ENCODE measurements around the gene PRKCH. TPM values are rescaled to one million over a fixed set of nuclear protein-coding genes. Genes with fewer than 3 reads are reported as not detected.

The PRKCH gene
- total RNA-seq, 1 donor, result 3.3 TPM

- Histone ChIP-seq H3K27me3 (ENCODE audit: insufficient read depth, low read length) (no peaks in the 10 kb centered on the region), H3K4me1 (ENCODE audit: insufficient read depth, low read length) (peaks cover 54% of the 10 kb centered on the region), H3K9me3 (ENCODE audit: low read depth, low read length) (no peaks in the 10 kb centered on the region), H3K4me2 (ENCODE audit: insufficient read depth, low read length) (peak overlapping the region; percentile 90), H3K36me3 (ENCODE audit: insufficient read depth, low read length) (no peaks in the 10 kb centered on the region), H3K79me2 (ENCODE audit: insufficient read depth, low read length) (peaks cover 30% of the 10 kb centered on the region), H3K27ac (ENCODE audit: low read depth, low read length) (peak overlapping the region; percentile 94), H3K4me3 (ENCODE audit: insufficient read depth, low read length) (peak overlapping the region; percentile 52), H4K20me1 (ENCODE audit: insufficient read depth, low read length) (no peaks in the 10 kb centered on the region), H2AFZ (ENCODE audit: low read length) (peak overlapping the region; percentile 49)
- TF ChIP-seq CTCF (IDR thresholded peaks at IDR 0.05; ENCODE audit: extremely low read depth, low read depth, low read length), result peak; percentile 51
- peak; percentile 81 for DNase-seq (ENCODE audit: insufficient read length, low spot score, missing footprints)
Observed at GRCh38 chr14:61470261-61470960, 149.0 kb downstream of the PRKCH start.

DNA sequence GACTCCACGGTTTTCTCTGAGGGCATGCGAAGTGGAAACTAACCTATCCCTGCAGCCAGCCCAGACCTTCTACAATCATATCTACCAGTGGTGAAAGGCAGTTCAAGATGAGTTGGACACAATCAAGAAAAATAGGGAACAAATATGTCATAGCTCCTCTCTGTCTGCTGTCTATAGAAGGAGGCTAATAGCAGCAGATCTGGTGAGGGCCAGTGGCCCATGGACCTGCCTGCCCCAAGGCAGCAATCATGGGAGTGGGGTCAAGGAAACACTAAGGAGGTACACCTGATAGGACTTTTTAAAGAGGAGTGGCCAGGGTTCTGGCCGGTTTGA, 149.5 kb downstream of the PRKCH start:
- Histone ChIP-seq H3K4me3 (ENCODE audit: insufficient read depth, low read length) (peak overlapping the region; percentile 70), H3K4me1 (ENCODE audit: insufficient read depth, low read length) (peaks cover 56% of the 10 kb centered on the region), H3K27ac (ENCODE audit: low read depth, low read length) (peak overlapping the region; percentile 94), H2AFZ (ENCODE audit: low read length) (no peak overlapping the region), H3K27me3 (ENCODE audit: insufficient read depth, low read length) (no peaks in the 10 kb centered on the region), H3K9me3 (ENCODE audit: low read depth, low read length) (no peaks in the 10 kb centered on the region), H4K20me1 (ENCODE audit: insufficient read depth, low read length) (no peaks in the 10 kb centered on the region), H3K36me3 (ENCODE audit: insufficient read depth, low read length) (no peaks in the 10 kb centered on the region), H3K79me2 (ENCODE audit: insufficient read depth, low read length) (peaks cover 31% of the 10 kb centered on the region), H3K4me2 (ENCODE audit: insufficient read depth, low read length) (peak overlapping the region; percentile 90)
- TF ChIP-seq CTCF (IDR thresholded peaks at IDR 0.05; ENCODE audit: extremely low read depth, low read depth, low read length), result no peak
- no peak for DNase-seq (ENCODE audit: insufficient read length, low spot score, missing footprints)

GRCh38 chr14:61471297-61472005, 150.1 kb downstream of the PRKCH start:
- Histone ChIP-seq H3K9me3 (ENCODE audit: low read depth, low read length) (no peaks in the 10 kb centered on the region), H3K36me3 (ENCODE audit: insufficient read depth, low read length) (no peaks in the 10 kb centered on the region), H3K27ac (ENCODE audit: low read depth, low read length) (peak overlapping the region; percentile 94), H3K4me1 (ENCODE audit: insufficient read depth, low read length) (peaks cover 56% of the 10 kb centered on the region), H3K27me3 (ENCODE audit: insufficient read depth, low read length) (no peaks in the 10 kb centered on the region), H3K4me2 (ENCODE audit: insufficient read depth, low read length) (peak overlapping the region; percentile 90), H3K79me2 (ENCODE audit: insufficient read depth, low read length) (peaks cover 36% of the 10 kb centered on the region), H2AFZ (ENCODE audit: low read length) (no peak overlapping the region), H3K4me3 (ENCODE audit: insufficient read depth, low read length) (peak overlapping the region; percentile 70), H4K20me1 (ENCODE audit: insufficient read depth, low read length) (no peaks in the 10 kb centered on the region)
- no peak for DNase-seq (ENCODE audit: insufficient read length, low spot score, missing footprints)
- TF ChIP-seq CTCF (IDR thresholded peaks at IDR 0.05; ENCODE audit: extremely low read depth, low read depth, low read length), result no peak

DNA sequence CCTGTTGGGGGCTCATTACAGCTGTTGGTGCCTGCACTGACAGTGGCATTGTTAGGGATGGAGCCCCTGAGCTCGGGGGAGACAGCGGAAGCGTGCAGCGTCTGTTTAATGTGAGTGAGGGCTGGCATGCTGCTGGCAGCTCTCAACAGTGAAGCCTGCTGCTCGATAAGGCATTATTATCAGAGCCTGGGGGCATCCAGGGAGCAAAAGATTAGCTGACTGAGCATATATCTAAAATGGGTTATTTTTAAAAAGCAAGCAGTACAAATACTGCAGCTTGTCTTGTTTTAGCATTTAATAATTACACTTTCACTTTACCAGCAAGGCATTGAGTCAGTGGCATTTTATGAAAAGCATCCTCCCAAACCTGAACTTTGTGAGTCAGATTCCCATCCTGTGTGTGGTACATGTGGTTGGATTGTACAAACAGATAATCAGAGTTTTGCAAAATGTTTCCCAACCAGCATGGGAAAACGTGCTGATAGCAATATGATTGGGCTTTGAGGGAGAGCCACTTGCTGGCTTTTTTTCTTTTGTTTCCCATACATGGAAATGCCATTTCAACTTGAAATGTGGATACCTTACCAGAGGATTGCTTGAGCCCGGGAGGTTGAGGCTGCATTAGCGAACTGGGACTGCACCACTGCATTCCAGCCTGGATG, 150.8 kb downstream of the PRKCH start:
- peaks cover 57% of the 10 kb centered on the region for H3K4me1 ChIP-seq (ENCODE audit: insufficient read depth, low read length)
- no peak for TF ChIP-seq CTCF (IDR thresholded peaks at IDR 0.05; ENCODE audit: extremely low read depth, low read depth, low read length)

More for the DNA sequence above, 150.8 kb downstream of the PRKCH start:
- H3K27me3 ChIP-seq (ENCODE audit: insufficient read depth, low read length), result no peaks in the 10 kb centered on the region
- no peaks in the 10 kb centered on the region for H3K36me3 ChIP-seq (ENCODE audit: insufficient read depth, low read length)
- H3K4me2 ChIP-seq (ENCODE audit: insufficient read depth, low read length), result peak overlapping the region; percentile 90
- no peak overlapping the region for H2AFZ ChIP-seq (ENCODE audit: low read length)
- peak overlapping the region; percentile 70 for H3K4me3 ChIP-seq (ENCODE audit: insufficient read depth, low read length)
- no peaks in the 10 kb centered on the region for H3K9me3 ChIP-seq (ENCODE audit: low read depth, low read length)
- H3K79me2 ChIP-seq (ENCODE audit: insufficient read depth, low read length), result peaks cover 32% of the 10 kb centered on the region
- peak overlapping the region; percentile 94 for H3K27ac ChIP-seq (ENCODE audit: low read depth, low read length)
- H4K20me1 ChIP-seq (ENCODE audit: insufficient read depth, low read length), result no peaks in the 10 kb centered on the region
- peak; percentile 85 for DNase-seq (ENCODE audit: insufficient read length, low spot score, missing footprints)
